ENCODE data around the gene LPIN2.

DNA sequence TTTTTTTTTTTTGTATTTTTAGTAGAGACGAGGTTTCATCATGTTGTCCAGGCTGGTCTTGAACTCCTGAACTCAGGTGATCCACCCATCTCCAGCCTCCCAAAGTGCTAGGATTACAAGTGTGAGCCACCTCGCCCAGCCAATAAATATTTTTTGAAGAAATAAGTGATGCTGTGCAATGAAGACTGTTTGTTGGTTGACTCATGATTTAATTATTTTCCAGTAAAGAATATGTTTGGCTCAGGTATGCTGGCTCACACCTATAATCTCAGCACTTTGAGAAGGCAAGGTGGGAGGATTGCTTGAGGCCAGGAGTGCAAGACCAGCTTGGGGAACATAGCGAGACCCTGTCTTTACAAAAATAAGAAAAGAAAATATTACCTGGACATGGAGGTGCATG, 41.8 kb upstream of the LPIN2 start:
- TF ChIP-seq POLR2A (IDR thresholded peaks at IDR 0.05) (no peak), CTCF (IDR thresholded peaks at IDR 0.05) (no peak)

Measured in gastroesophageal sphincter (tissue), 3 donors.